Activated CD8-positive, alpha-beta memory T cell treated with anti-CD3 and anti-CD28 coated beads, Interleukin-2, amount 10 ng/mL, durations not matched to agents 7 days and 5 days (primary cell): ENCODE results near the gene LAMA3. TPM values are rescaled to one million over a fixed set of nuclear protein-coding genes. Genes with fewer than 3 reads are reported as not detected.

ENCODE experiments used
- ATAC-seq: fragments of 150-1000 bp; cut with Tn5 transposase; one replicate; pipeline ENCODE4 v1.10.0; 2021; ENCODE audit warnings: moderate library complexity
- CTCF ChIA-PET: fragments of 350-600 bp; sonication (Branson Sonifier 250); formaldehyde crosslinking; loops from one replicate; lab custom pipeline; 2021; ENCODE audit warnings: antibody characterized with exemption; lab: Charles Lee
- DNase-seq: peaks from one replicate; pipeline ENCODE4 v3.0.0-alpha.2; 2020
- H3K27ac Mint-ChIP-seq: one replicate; pipeline ENCODE4 v1.8.0; 2021; ENCODE audit warnings: mild to moderate bottlenecking, mixed read lengths
- H3K27me3 Mint-ChIP-seq: one replicate; pipeline ENCODE4 v1.8.0; 2021; ENCODE audit warnings: mixed read lengths
- H3K36me3 Mint-ChIP-seq: one replicate; pipeline ENCODE4 v1.8.0; 2021; ENCODE audit warnings: mild to moderate bottlenecking, mixed read lengths
- H3K4me1 Mint-ChIP-seq: one replicate; pipeline ENCODE4 v1.8.0; 2021; ENCODE audit warnings: mixed read lengths
- H3K4me3 Mint-ChIP-seq: one replicate; pipeline ENCODE4 v1.8.0; 2021; ENCODE audit warnings: mild to moderate bottlenecking, moderate library complexity, mixed read lengths
- H3K9me3 Mint-ChIP-seq: one replicate; pipeline ENCODE4 v1.8.0; 2022; ENCODE audit warnings: low read depth, mixed read lengths
- total RNA-seq, 2 experiments: library from RNA; stranded (reverse); gene quantifications; one replicate each; pipeline ENCODE4 v1.2.3, GENCODE V29; 2021

The LAMA3 gene
- total RNA-seq, 2 experiments from 2014 or later, result 0.23 TPM; not detected in 1

DNA sequence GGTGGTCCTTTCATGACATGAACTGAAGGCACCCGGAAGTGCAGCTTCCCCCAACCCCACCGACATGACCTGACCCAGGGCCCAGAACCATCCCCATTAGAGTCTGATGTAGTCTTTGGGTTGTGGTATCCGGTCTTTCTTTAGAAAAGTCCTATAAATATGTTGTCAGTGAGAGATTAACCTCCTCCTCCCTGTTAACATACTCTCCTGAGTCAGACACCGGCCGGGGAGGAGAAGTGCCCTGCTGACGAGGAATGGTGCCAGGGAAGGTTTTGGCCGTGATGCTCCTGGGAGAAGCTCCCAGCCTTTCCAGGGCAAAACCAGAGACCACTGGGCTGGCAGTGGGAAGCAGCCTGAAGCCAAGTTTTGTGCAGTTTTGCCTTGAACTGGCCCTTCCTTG lies 109.0 kb downstream of the LAMA3 start:
- CTCF ChIA-PET, result no interaction called here
- Mint-ChIP-seq H3K4me3 (no peak overlapping the region), H3K27ac (no peak overlapping the region), H3K27me3 (peaks cover 31% of the 10 kb centered on the region), H3K36me3 (no peaks in the 10 kb centered on the region), H3K4me1 (peaks cover 2% of the 10 kb centered on the region), H3K9me3 (no peaks in the 10 kb centered on the region)
- DNase-seq, result no peak
- ATAC-seq, result no peak

DNA sequence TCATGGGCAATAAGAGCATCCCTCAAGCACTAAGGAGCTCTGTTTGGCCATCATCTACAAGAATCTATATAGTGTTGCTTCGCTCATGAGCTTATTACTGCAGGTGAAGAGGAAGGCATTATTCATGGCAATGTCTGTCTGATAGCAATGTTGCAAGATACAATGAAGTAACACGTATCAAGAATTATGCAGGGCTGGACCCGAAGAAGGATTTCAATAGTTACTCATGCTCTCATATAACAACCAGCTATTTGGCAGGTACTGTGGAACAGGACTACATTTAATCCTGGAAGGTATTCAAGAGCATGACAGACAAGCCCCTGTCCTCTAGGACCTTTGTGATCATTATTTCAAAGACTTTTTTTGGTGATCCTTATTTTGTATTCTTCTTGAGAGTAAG lies 109.6 kb downstream of the LAMA3 start:
- CTCF ChIA-PET, result no interaction called here
- Mint-ChIP-seq H3K9me3 (no peaks in the 10 kb centered on the region), H3K27ac (no peak overlapping the region), H3K36me3 (no peaks in the 10 kb centered on the region), H3K4me3 (no peak overlapping the region), H3K27me3 (peaks cover 31% of the 10 kb centered on the region), H3K4me1 (peaks cover 2% of the 10 kb centered on the region)
- no peak for DNase-seq
- ATAC-seq, result no peak

DNA sequence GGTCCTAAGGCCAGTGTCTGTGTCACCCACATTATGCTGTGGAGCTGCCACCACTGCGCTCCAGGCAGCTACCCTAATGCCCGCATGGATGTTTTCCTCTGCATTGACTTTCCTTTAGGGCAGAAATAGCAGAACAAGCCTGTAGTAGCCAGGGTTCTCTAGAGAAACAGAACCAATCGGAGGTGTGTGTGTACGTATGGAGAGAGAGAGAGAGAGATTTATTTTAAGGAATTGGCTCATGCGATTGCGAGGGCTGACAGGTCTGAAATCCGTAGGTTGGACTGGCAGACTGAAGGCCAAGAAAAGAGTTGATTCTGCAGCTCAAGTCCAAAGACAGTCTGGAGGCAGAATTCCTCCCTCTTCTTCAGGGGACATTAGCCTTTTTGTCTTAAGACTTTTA lies 110.3 kb downstream of the LAMA3 start:
- no peaks in the 10 kb centered on the region for H3K9me3 Mint-ChIP-seq
- H3K36me3 Mint-ChIP-seq, result no peaks in the 10 kb centered on the region
- no peak overlapping the region for H3K4me3 Mint-ChIP-seq
- no peak overlapping the region for H3K27ac Mint-ChIP-seq
- ATAC-seq (no peak), DNase-seq (no peak)
- CTCF ChIA-PET, result no interaction called here
- no peaks in the 10 kb centered on the region for H3K4me1 Mint-ChIP-seq
- peaks cover 31% of the 10 kb centered on the region for H3K27me3 Mint-ChIP-seq

GRCh38 chr18:23800902-23801301 lies 111.6 kb downstream of the LAMA3 start:
- ATAC-seq (no peak), DNase-seq (no peak)
- CTCF ChIA-PET, result no interaction called here
- Mint-ChIP-seq H3K4me3 (no peak overlapping the region), H3K9me3 (no peaks in the 10 kb centered on the region), H3K27me3 (peaks cover 31% of the 10 kb centered on the region), H3K4me1 (peaks cover 2% of the 10 kb centered on the region), H3K36me3 (no peaks in the 10 kb centered on the region), H3K27ac (no peak overlapping the region)

DNA sequence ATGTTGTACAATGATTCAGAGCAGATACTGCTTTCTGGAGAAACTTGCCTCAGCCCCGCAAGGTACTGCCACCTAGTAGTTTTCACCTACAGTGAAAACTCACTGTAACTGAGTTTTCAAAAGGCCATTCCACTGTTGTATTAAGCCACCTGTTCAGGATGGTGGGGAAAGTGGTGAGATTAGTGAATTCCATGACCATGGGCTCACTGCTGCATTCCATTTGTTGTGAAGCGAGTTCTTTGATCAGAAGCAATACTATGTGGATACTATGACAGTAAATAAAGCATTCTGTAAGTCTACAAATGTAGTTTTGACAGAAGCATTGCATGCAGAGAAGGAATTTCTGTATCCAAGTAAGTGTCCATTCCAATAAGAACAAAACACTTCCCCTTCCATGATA lies 113.6 kb downstream of the LAMA3 start:
- Mint-ChIP-seq H3K27ac (no peak overlapping the region), H3K27me3 (peaks cover 31% of the 10 kb centered on the region), H3K4me1 (peaks cover 10% of the 10 kb centered on the region), H3K4me3 (no peak overlapping the region), H3K36me3 (no peaks in the 10 kb centered on the region), H3K9me3 (no peaks in the 10 kb centered on the region)
- ATAC-seq (no peak), DNase-seq (no peak)
- CTCF ChIA-PET, result no interaction called here

DNA sequence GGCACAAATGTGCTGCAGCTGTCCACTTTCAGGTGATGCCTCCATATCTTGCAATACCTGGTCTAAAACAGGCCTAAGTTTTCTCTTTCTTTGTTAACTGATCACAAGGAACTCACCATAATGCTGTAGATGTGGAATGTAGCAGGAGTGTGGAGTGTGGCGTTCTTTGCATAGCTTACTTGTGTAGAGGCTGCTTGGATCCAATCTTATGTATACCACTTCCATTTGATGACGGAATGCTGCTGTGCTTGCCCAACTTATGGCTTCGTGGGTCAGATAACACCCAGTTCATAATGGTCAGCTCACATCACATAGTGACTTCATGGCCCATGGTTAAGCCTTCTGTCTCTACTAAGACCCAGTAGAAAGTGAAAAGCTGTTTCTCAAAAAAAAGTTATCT lies 114.5 kb downstream of the LAMA3 start:
- no peak for ATAC-seq
- CTCF ChIA-PET, result no interaction called here
- H3K4me1 Mint-ChIP-seq, result peaks cover 10% of the 10 kb centered on the region

DNA sequence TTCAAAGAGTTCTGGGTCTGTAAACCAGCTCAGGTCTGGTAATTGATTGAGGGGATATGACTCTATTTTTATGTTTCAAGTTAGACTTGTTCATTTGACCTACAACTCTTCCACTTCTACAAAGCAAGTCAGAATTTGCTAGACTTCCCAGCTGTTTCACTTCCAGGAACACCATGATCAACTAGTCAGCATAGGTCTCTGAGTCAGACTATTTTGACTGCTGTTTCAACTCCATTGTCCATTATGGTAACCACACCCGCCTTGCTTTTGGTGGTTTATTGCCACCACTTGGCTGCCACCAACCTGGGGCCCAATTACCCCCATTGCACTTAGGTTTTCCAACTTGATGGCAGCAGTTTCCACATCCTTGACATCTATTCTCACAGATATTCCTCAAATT lies 116.6 kb downstream of the LAMA3 start:
- Mint-ChIP-seq H3K4me3 (no peak overlapping the region), H3K27ac (no peak overlapping the region), H3K27me3 (peaks cover 23% of the 10 kb centered on the region), H3K36me3 (peaks cover 2% of the 10 kb centered on the region), H3K4me1 (peaks cover 26% of the 10 kb centered on the region), H3K9me3 (no peaks in the 10 kb centered on the region)
- no peak for DNase-seq
- CTCF ChIA-PET, result no interaction called here
- ATAC-seq, result no peak

More for the DNA sequence above, 114.5 kb downstream of the LAMA3 start:
- Mint-ChIP-seq H3K36me3 (peaks cover 2% of the 10 kb centered on the region), H3K27me3 (peaks cover 24% of the 10 kb centered on the region), H3K4me3 (no peak overlapping the region), H3K9me3 (no peaks in the 10 kb centered on the region), H3K27ac (no peak overlapping the region)
- no peak for DNase-seq

GRCh38 chr18:23809415-23809814 lies 120.2 kb downstream of the LAMA3 start:
- CTCF ChIA-PET, result interaction anchor here (1.7 kb wide), 1 partner anchor 187 kb away, joined by 7 read pairs; no protein-coding TSS in a partner anchor
- no peaks in the 10 kb centered on the region for H3K9me3 Mint-ChIP-seq

DNA sequence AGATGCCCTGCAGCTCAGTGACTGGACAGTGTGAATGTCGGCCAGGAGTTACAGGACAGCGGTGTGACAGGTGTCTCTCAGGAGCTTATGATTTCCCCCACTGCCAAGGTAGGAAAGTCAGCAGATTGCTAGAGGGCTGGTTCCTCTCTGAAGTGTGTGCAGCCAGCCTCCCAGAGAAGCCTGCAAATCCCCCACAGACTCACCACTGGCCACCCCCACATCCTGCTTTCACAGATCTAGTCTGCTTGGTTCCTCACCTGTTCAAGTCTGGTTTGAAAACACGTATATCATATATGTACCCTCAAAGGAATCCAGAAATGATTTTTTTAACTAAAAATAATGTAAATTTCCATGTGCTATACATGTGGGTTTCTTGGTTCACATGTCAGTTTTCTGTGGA lies 121.1 kb downstream of the LAMA3 start:
- Mint-ChIP-seq H3K27ac (peak overlapping the region; percentile 47), H3K4me3 (no peak overlapping the region), H3K27me3 (peaks cover 21% of the 10 kb centered on the region), H3K36me3 (peaks cover 2% of the 10 kb centered on the region), H3K9me3 (no peaks in the 10 kb centered on the region), H3K4me1 (peaks cover 37% of the 10 kb centered on the region)
- ATAC-seq (peak; percentile 95), DNase-seq (peak; percentile 88)
- CTCF ChIA-PET, result interaction anchor here (1.7 to 2.0 kb wide), 2 partner anchors 182 to 188 kb away, joined by 7 to 8 read pairs; no protein-coding TSS in a partner anchor

More at GRCh38 chr18:23809415-23809814, 120.2 kb downstream of the LAMA3 start:
- Mint-ChIP-seq H3K4me3 (no peak overlapping the region), H3K36me3 (peaks cover 2% of the 10 kb centered on the region), H3K27ac (no peak overlapping the region), H3K27me3 (peaks cover 21% of the 10 kb centered on the region), H3K4me1 (peaks cover 37% of the 10 kb centered on the region)
- ATAC-seq (no peak), DNase-seq (no peak)

- Mint-ChIP-seq H3K27me3 (peaks cover 21% of the 10 kb centered on the region), H3K36me3 (peaks cover 2% of the 10 kb centered on the region), H3K4me1 (peaks cover 36% of the 10 kb centered on the region), H3K4me3 (no peak overlapping the region), H3K9me3 (no peaks in the 10 kb centered on the region), H3K27ac (peak overlapping the region; percentile 1)
- CTCF ChIA-PET, result interaction anchor here (0.9 to 2.5 kb wide), 14 partner anchors 10 to 313 kb away, joined by 3 to 20 read pairs (median 4); no protein-coding TSS in a partner anchor
- DNase-seq (no peak), ATAC-seq (no peak)
These were observed 121.9 kb downstream of the LAMA3 start for GRCh38 chr18:23811176-23811575.

DNA sequence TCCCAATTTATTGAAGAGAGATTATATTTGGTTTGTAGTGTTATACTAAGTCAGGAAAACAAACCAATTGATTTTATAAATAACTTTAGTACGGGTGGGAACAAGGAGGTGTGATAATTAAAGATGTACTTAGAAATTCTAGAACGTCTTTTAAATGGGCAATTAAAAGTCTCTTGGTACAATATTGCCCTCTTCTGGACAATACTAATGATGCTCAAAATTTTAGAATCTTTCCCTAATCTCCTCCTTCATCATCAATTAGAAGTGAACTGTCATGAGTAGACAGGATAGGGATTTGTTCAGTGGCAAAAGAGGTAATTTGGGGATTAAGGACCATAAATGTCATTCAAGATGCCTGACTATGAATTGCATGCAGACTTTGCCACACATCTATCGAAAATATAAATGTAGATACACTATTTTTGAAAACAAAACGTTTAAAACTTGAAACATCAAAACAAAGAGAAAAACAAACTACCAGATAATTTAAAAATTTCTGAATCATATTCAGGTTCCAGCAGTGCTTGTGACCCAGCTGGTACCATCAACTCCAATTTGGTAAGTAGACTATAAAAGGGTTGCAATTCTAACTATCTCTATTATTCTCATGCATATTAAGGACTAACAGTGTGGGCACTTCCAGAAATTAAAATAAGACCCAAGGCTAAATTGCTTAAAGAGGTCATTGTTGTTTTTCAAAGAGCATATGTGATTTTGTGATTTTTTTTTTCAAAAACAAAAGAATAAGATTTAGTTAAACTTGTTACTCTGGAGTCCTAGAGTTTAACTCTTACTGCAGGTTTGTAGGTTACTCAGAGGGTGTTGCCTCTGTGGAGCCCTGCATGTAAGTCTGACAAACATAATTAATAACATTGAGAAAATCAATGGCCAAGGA lies 123.5 kb downstream of the LAMA3 start:
- Mint-ChIP-seq H3K9me3 (no peaks in the 10 kb centered on the region), H3K27ac (no peak overlapping the region), H3K36me3 (peaks cover 2% of the 10 kb centered on the region), H3K4me3 (no peak overlapping the region), H3K4me1 (peaks cover 32% of the 10 kb centered on the region), H3K27me3 (peaks cover 21% of the 10 kb centered on the region)
- CTCF ChIA-PET, result interaction anchor here (1.0 to 2.9 kb wide), 10 partner anchors 16 to 314 kb away, joined by 3 to 20 read pairs (median 6); no protein-coding TSS in a partner anchor
- no peak for DNase-seq
- ATAC-seq, result no peak

DNA sequence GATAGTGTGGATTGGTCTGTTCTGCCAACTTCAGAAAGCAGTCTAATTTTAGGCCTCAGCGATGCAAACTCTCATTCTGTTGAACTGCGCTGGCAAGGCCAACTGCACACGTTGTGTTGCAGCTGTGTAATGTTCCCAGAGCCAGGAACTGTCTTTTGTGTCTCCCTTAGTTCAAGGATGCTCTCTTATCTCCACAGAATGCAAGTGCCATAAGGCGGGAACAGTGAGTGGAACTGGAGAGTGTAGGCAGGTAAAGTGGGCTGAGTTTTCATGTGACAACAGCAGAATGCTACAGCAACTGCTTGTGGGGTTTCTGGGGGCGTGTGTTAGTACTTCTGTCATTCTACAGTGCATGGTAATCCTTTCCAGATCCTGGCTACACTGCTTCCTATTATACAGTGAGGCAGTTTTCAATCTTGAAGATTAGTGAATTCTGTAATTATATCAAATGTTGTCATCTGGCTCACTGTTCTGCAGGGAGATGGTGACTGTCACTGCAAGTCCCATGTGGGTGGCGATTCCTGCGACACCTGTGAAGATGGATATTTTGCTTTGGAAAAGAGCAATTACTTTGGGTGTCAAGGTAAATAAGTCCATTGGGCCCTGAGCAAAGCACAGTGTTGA lies 125.8 kb downstream of the LAMA3 start:
- no peak for DNase-seq
- no peak for ATAC-seq
- Mint-ChIP-seq H3K27ac (no peak overlapping the region), H3K36me3 (no peaks in the 10 kb centered on the region), H3K4me1 (peaks cover 23% of the 10 kb centered on the region), H3K4me3 (no peak overlapping the region), H3K27me3 (peaks cover 19% of the 10 kb centered on the region), H3K9me3 (no peaks in the 10 kb centered on the region)
- CTCF ChIA-PET, result interaction anchor here (0.8 to 2.9 kb wide), 4 partner anchors 104 to 201 kb away, joined by 3 to 8 read pairs (median 4); no protein-coding TSS in a partner anchor

- ATAC-seq (no peak), DNase-seq (no peak)
- peaks cover 21% of the 10 kb centered on the region for H3K27me3 Mint-ChIP-seq
- no peak overlapping the region for H3K27ac Mint-ChIP-seq
- H3K36me3 Mint-ChIP-seq, result no peaks in the 10 kb centered on the region
- peaks cover 14% of the 10 kb centered on the region for H3K4me1 Mint-ChIP-seq
- H3K9me3 Mint-ChIP-seq, result no peaks in the 10 kb centered on the region
- no peak overlapping the region for H3K4me3 Mint-ChIP-seq
- CTCF ChIA-PET, result no interaction called here
These were observed 126.8 kb downstream of the LAMA3 start for GRCh38 chr18:23816021-23816420.
